Prostate gland (tissue), 2 donors: ENCODE data around the gene CCDC112. TPM values are rescaled to one million over a fixed set of nuclear protein-coding genes. Genes with fewer than 3 reads are reported as not detected.

Experiments used
- DNase-seq: peaks from one replicate; pipeline ENCODE4 v3.0.0-alpha.2; 2019; ENCODE audit warnings: low spot score
- H3K27ac ChIP-seq, 2 donors: fragments of 200-600 bp; sonication (generic); 2 replicates each; pipeline ENCODE4 v1.5.1; 2017 to 2019
- H3K27me3 ChIP-seq: fragments of 200-600 bp; sonication (generic); replicated peaks from 2 replicates; pipeline ENCODE4 v1.5.1; 2019; ENCODE audit not compliant: insufficient read depth
- H3K36me3 ChIP-seq, 2 donors: fragments of 200-600 bp; sonication (generic); 1 replicate in 1 of 2; 2 replicates in 1 of 2; pipeline versions ENCODE4 v1.5.1 to v1.8.1; 2017 to 2019
- H3K4me1 ChIP-seq: fragments of 200-600 bp; sonication (generic); replicated peaks from 2 replicates; pipeline ENCODE4 v1.5.1; 2019
- H3K4me3 ChIP-seq, 2 donors: fragments of 200-600 bp; sonication (generic); 2 replicates each; pipeline ENCODE4 v1.5.1; 2017 to 2019
- H3K9me3 ChIP-seq: fragments of 200-600 bp; sonication (generic); 2 replicates; pipeline ENCODE4 v1.5.1; 2017
- CTCF ChIP-seq, 4 experiments: fragments of 200-600 bp in 2 of 4; fragments of 450-650 bp in 2 of 4; sonication (generic) in 2 of 4; IDR thresholded peaks; 1 replicate in 3 of 4; 2 replicates in 1 of 4; pipeline ENCODE4 v1.5.1; 2016 to 2019; ENCODE audit warnings: antibody characterized with exemption in 4 of 4, mild to moderate bottlenecking in 2 of 4, moderate library complexity in 2 of 4
- POLR2A ChIP-seq: fragments of 450-650 bp; IDR thresholded peaks from one replicate; pipeline ENCODE4 v1.6.1; 2016; ENCODE audit warnings: antibody characterized with exemption, mild to moderate bottlenecking
- POLR2AphosphoS5 ChIP-seq: sonication (generic); formaldehyde crosslinking; IDR thresholded peaks from one replicate; pipeline ENCODE4 v1.6.1; 2017; ENCODE audit warnings: antibody characterized with exemption
- WGBS: methylation state at CpG from one replicate; pipeline ENCODE4 v1.1.5; 2018; 5-methylcytosine and 5-hydroxymethylcytosine counted together
- intact Hi-C: fragments of 100-400 bp; cut with DNase I; formaldehyde crosslinking; loops from one replicate; pipeline ENCODE4 v1.14.2; 2022
- total RNA-seq, 2 donors: library from RNA; depleted of rRNA; stranded (reverse); fragments of >200 nt; gene quantifications; one replicate each; pipeline ENCODE4 v1.1.0, GENCODE V29; 2016

CCDC112 gene
- total RNA-seq, 2 donors from 2014 or later = 9.4 to 12.9 TPM

GRCh38 chr5:115341745-115342144 is 45.3 kb upstream of the CCDC112 start:
- Histone ChIP-seq H3K27ac (no peak overlapping the region), H3K27me3 (no peaks in the 10 kb centered on the region), H3K9me3 (no peaks in the 10 kb centered on the region), H3K4me3 (no peak overlapping the region), H3K4me1 (no peaks in the 10 kb centered on the region), H3K36me3 (no peaks in the 10 kb centered on the region)
- WGBS = 83% methylated on average over 2 of the region's 2 CpGs
- intact Hi-C loops = no loop called here
- no peak for DNase-seq
- no peak for TF ChIP-seq POLR2AphosphoS5
- TF ChIP-seq POLR2A = no peak
- TF ChIP-seq CTCF (IDR thresholded peaks at IDR 0.05) = no peak

- Histone ChIP-seq H3K27ac (no peak overlapping the region), H3K4me1 (no peaks in the 10 kb centered on the region), H3K9me3 (no peaks in the 10 kb centered on the region), H3K36me3 (no peaks in the 10 kb centered on the region), H3K4me3 (no peak overlapping the region), H3K27me3 (no peaks in the 10 kb centered on the region)
- no peak for TF ChIP-seq POLR2AphosphoS5
- TF ChIP-seq CTCF (IDR thresholded peaks at IDR 0.05) = no peak
- no peak for TF ChIP-seq POLR2A
- no peak for DNase-seq
- 87% methylated on average over 3 of the region's 3 CpGs for WGBS
- intact Hi-C loops = no loop called here
These were observed 42.4 kb upstream of the CCDC112 start for GRCh38 chr5:115338851-115339250.

GRCh38 chr5:115337882-115338281 is 41.4 kb upstream of the CCDC112 start:
- H3K27ac ChIP-seq = no peak overlapping the region
- no peak overlapping the region for H3K4me3 ChIP-seq
- no peaks in the 10 kb centered on the region for H3K4me1 ChIP-seq
- H3K27me3 ChIP-seq = no peaks in the 10 kb centered on the region
- no peak for TF ChIP-seq POLR2AphosphoS5
- TF ChIP-seq POLR2A = no peak
- TF ChIP-seq CTCF (IDR thresholded peaks at IDR 0.05) = no peak
- 100% methylated on average over 1 of the region's 1 CpG for WGBS
- no peaks in the 10 kb centered on the region for H3K9me3 ChIP-seq
- no peaks in the 10 kb centered on the region for H3K36me3 ChIP-seq
- no peak for DNase-seq
- intact Hi-C loops = no loop called here

- Histone ChIP-seq H3K4me3 (no peak overlapping the region), H3K36me3 (no peaks in the 10 kb centered on the region), H3K9me3 (no peaks in the 10 kb centered on the region), H3K27me3 (no peaks in the 10 kb centered on the region), H3K27ac (no peak overlapping the region), H3K4me1 (no peaks in the 10 kb centered on the region)
- TF ChIP-seq POLR2AphosphoS5 (no peak), POLR2A (no peak)
- intact Hi-C loops = no loop called here
- no peak for DNase-seq
- 96% methylated on average over 1 of the region's 1 CpG for WGBS
These were observed 40.5 kb upstream of the CCDC112 start for GRCh38 chr5:115336964-115337363.

- WGBS = 56% methylated on average over 1 of the region's 1 CpG
- Histone ChIP-seq H3K36me3 (no peaks in the 10 kb centered on the region), H3K9me3 (no peaks in the 10 kb centered on the region), H3K27me3 (no peaks in the 10 kb centered on the region), H3K4me1 (no peaks in the 10 kb centered on the region), H3K4me3 (no peak overlapping the region), H3K27ac (no peak overlapping the region)
- intact Hi-C loops = no loop called here
- no peak for DNase-seq
- TF ChIP-seq POLR2A (no peak), POLR2AphosphoS5 (no peak), CTCF (IDR thresholded peaks at IDR 0.05) (no peak)
These were observed 39.8 kb upstream of the CCDC112 start for GRCh38 chr5:115336201-115336720.
